ENCODE data around the gene TIPIN. TPM values are rescaled to one million over a fixed set of nuclear protein-coding genes. Genes with fewer than 3 reads are reported as not detected.

Gene TIPIN
- total and polyA plus RNA-seq, 9 donors, result 4.5 to 12.6 (median 8.0) TPM

- intact Hi-C loops (cut with DNase I), result loop anchor here in 2 of 4 donors (5.0 kb wide), 1 partner anchor 107 kb away; the partner anchor contains the start of gene SNAPC5 (in 2 of the 2)
- H3K27ac ChIP-seq, result no peak overlapping the region
- DNase-seq, result no peak
- no peaks in the 10 kb centered on the region for H3K9me3 ChIP-seq
- H3K27me3 ChIP-seq, result no peaks in the 10 kb centered on the region
- peaks cover 5% of the 10 kb centered on the region for H3K4me1 ChIP-seq (ENCODE audit: insufficient read depth)
- no peaks in the 10 kb centered on the region for H3K36me3 ChIP-seq
- no peak overlapping the region for H3K4me3 ChIP-seq
- TF ChIP-seq CTCF (IDR thresholded peaks at IDR 0.05) (no peak), EP300 (IDR thresholded peaks at IDR 0.05) (no peak)
Measured at GRCh38 chr15:66389859-66390381, 33.4 kb upstream of the TIPIN start.

- intact Hi-C loops (cut with DNase I), result loop anchor here in 2 of 4 donors (5.0 kb wide), 1 partner anchor 108 kb away; the partner anchor contains the start of gene SNAPC5 (in 2 of the 2)
- Histone ChIP-seq H3K9me3 (no peaks in the 10 kb centered on the region), H3K4me3 (no peak overlapping the region), H3K27me3 (no peaks in the 10 kb centered on the region), H3K27ac (no peak overlapping the region), H3K4me1 (ENCODE audit: insufficient read depth) (peaks cover 5% of the 10 kb centered on the region), H3K36me3 (no peaks in the 10 kb centered on the region)
- TF ChIP-seq POLR2A (IDR thresholded peaks at IDR 0.05) (no peak), EP300 (IDR thresholded peaks at IDR 0.05) (no peak), CTCF (IDR thresholded peaks at IDR 0.05) (no peak)
- WGBS, 3 donors, result 91 to 94% (median 94%) methylated on average over 14 of the region's 14 CpGs
- DNase-seq, result no peak
Measured at GRCh38 chr15:66389098-66389858, 32.8 kb upstream of the TIPIN start.

- TF ChIP-seq EP300 (IDR thresholded peaks at IDR 0.05), result no peak
- TF ChIP-seq POLR2A (IDR thresholded peaks at IDR 0.05), result no peak
- TF ChIP-seq CTCF (IDR thresholded peaks at IDR 0.05), result no peak
- no peak overlapping the region for H3K27ac ChIP-seq
- DNase-seq, result no peak
- H3K9me3 ChIP-seq, result no peaks in the 10 kb centered on the region
- H3K27me3 ChIP-seq, result no peaks in the 10 kb centered on the region
- intact Hi-C loops (cut with DNase I), result loop anchor here in 2 of 4 donors (5.0 kb wide), 1 partner anchor 109 kb away; the partner anchor contains the start of gene SNAPC5 (in 2 of the 2)
- H3K36me3 ChIP-seq, result no peaks in the 10 kb centered on the region
- no peak overlapping the region for H3K4me3 ChIP-seq
- H3K4me1 ChIP-seq (ENCODE audit: insufficient read depth), result peaks cover 5% of the 10 kb centered on the region
- WGBS, 3 donors, result 88 to 92% (median 91%) methylated on average over 5 of the region's 5 CpGs
Measured at GRCh38 chr15:66388576-66388975, 32.1 kb upstream of the TIPIN start.

GRCh38 chr15:66388043-66388363 is 31.5 kb upstream of the TIPIN start:
- Histone ChIP-seq H3K27me3 (no peaks in the 10 kb centered on the region), H3K4me3 (peak overlapping the region; percentile 81), H3K9me3 (no peaks in the 10 kb centered on the region), H3K36me3 (no peaks in the 10 kb centered on the region), H3K4me1 (ENCODE audit: insufficient read depth) (peaks cover 5% of the 10 kb centered on the region), H3K27ac (peak overlapping the region in 1 of 2 donors; percentile 96)
- TF ChIP-seq CTCF (IDR thresholded peaks at IDR 0.05) (no peak), POLR2A (IDR thresholded peaks at IDR 0.05) (no peak), EP300 (IDR thresholded peaks at IDR 0.05) (no peak)
- WGBS, 3 donors, result 15 to 23% (median 16%) methylated on average over 3 of the region's 3 CpGs
- intact Hi-C loops (cut with DNase I), result loop anchor here in 2 of 4 donors (5.0 kb wide), 1 partner anchor 109 kb away; the partner anchor contains the start of gene SNAPC5 (in 2 of the 2)
- DNase-seq, result no peak
